SK-N-MC (cell line): ENCODE measurements around the gene MAGI1.

Source experiments
- DNase-seq: peaks from one replicate; pipeline ENCODE4 v3.0.0-alpha.2; 2011; ENCODE audit warnings: low read depth, low spot score
- H3K27ac ChIP-seq: fragments of 200-600 bp; sonication (generic); 2 replicates; pipeline ENCODE4 v1.5.1; 2016; ENCODE audit warnings: mixed run types
- H3K36me3 ChIP-seq: fragments of 200-600 bp; sonication (generic); 2 replicates; pipeline ENCODE4 v1.6.1; 2017; ENCODE audit warnings: antibody characterized with exemption, low read length, mixed read lengths; ENCODE audit not compliant: insufficient read depth
- H3K4me3 ChIP-seq: fragments of 200-600 bp; sonication (generic); 2 replicates; pipeline ENCODE4 v1.5.1; 2016
- H3K9ac ChIP-seq: fragments of 200-600 bp; sonication (generic); 2 replicates; pipeline ENCODE4 v1.8.0; 2017; ENCODE audit warnings: mixed run types, mixed read lengths; ENCODE audit not compliant: insufficient read length
- H3K9me3 ChIP-seq: fragments of 200-600 bp; sonication (generic); 2 replicates; pipeline ENCODE4 v1.6.1; 2017; ENCODE audit warnings: low read depth, mild to moderate bottlenecking, antibody characterized with exemption, low read length, moderate library complexity, mixed read lengths
- EZH2 ChIP-seq: fragments of 200-600 bp; sonication (generic); IDR thresholded peaks from one replicate; pipeline ENCODE4 v1.6.1; 2017; ENCODE audit warnings: antibody characterized with exemption
- FOXP2 ChIP-seq: optimal IDR thresholded peaks from 2 replicates; pipeline ENCODE3; 2011; ENCODE audit warnings: mild to moderate bottlenecking, moderate library complexity; ENCODE audit not compliant: insufficient read depth; ENCODE audit errors: extremely low read length, control extremely low read depth
- POLR2AphosphoS5 ChIP-seq: IDR thresholded peaks from 2 replicates; pipeline ENCODE4 v1.6.1; 2012; ENCODE audit warnings: mild to moderate bottlenecking, low read depth, low read length, borderline replicate concordance

The MAGI1 gene

GRCh38 chr3:65660000-65660598, 378.6 kb downstream of the MAGI1 start:
- Histone ChIP-seq H3K9me3 (no peaks in the 10 kb centered on the region), H3K27ac (no peak overlapping the region), H3K4me3 (no peak overlapping the region), H3K36me3 (no peaks in the 10 kb centered on the region), H3K9ac (no peak overlapping the region)
- no peak for DNase-seq
- TF ChIP-seq POLR2AphosphoS5 (no peak), FOXP2 (no peak), EZH2 (no peak)

GRCh38 chr3:65659396-65659795, 379.3 kb downstream of the MAGI1 start:
- TF ChIP-seq POLR2AphosphoS5 (no peak), EZH2 (no peak), FOXP2 (no peak)
- Histone ChIP-seq H3K27ac (no peak overlapping the region), H3K9me3 (no peaks in the 10 kb centered on the region), H3K36me3 (no peaks in the 10 kb centered on the region), H3K4me3 (no peak overlapping the region), H3K9ac (no peak overlapping the region)
- DNase-seq, result no peak

GRCh38 chr3:65658401-65658800, 380.3 kb downstream of the MAGI1 start:
- H3K4me3 ChIP-seq, result no peak overlapping the region
- no peak overlapping the region for H3K27ac ChIP-seq
- TF ChIP-seq FOXP2 (no peak), EZH2 (no peak), POLR2AphosphoS5 (no peak)
- H3K36me3 ChIP-seq, result no peaks in the 10 kb centered on the region
- no peak for DNase-seq
- H3K9me3 ChIP-seq, result no peaks in the 10 kb centered on the region
- no peak overlapping the region for H3K9ac ChIP-seq

- TF ChIP-seq EZH2, result no peak
- TF ChIP-seq POLR2AphosphoS5, result no peak
- no peak for TF ChIP-seq FOXP2
- H3K36me3 ChIP-seq, result no peaks in the 10 kb centered on the region
- no peaks in the 10 kb centered on the region for H3K9me3 ChIP-seq
- no peak overlapping the region for H3K4me3 ChIP-seq
- no peak overlapping the region for H3K9ac ChIP-seq
- H3K27ac ChIP-seq, result no peak overlapping the region
- DNase-seq, result no peak
Measured at GRCh38 chr3:65655061-65655460, 383.7 kb downstream of the MAGI1 start.

- H3K9ac ChIP-seq, result no peak overlapping the region
- no peaks in the 10 kb centered on the region for H3K36me3 ChIP-seq
- H3K9me3 ChIP-seq, result no peaks in the 10 kb centered on the region
- H3K4me3 ChIP-seq, result no peak overlapping the region
- no peak for DNase-seq
- H3K27ac ChIP-seq, result no peak overlapping the region
- TF ChIP-seq POLR2AphosphoS5 (no peak), FOXP2 (no peak), EZH2 (no peak)
Measured at GRCh38 chr3:65653731-65654130, 385.0 kb downstream of the MAGI1 start.

GRCh38 chr3:65650247-65650646, 388.5 kb downstream of the MAGI1 start:
- Histone ChIP-seq H3K9ac (no peak overlapping the region), H3K4me3 (no peak overlapping the region), H3K36me3 (no peaks in the 10 kb centered on the region), H3K27ac (no peak overlapping the region), H3K9me3 (no peaks in the 10 kb centered on the region)
- no peak for DNase-seq
- TF ChIP-seq EZH2 (no peak), FOXP2 (no peak), POLR2AphosphoS5 (no peak)

- H3K9ac ChIP-seq, result no peak overlapping the region
- no peak for DNase-seq
- TF ChIP-seq EZH2 (no peak), FOXP2 (no peak), POLR2AphosphoS5 (no peak)
- no peaks in the 10 kb centered on the region for H3K9me3 ChIP-seq
- H3K4me3 ChIP-seq, result no peak overlapping the region
- no peaks in the 10 kb centered on the region for H3K36me3 ChIP-seq
- H3K27ac ChIP-seq, result no peak overlapping the region
Measured at GRCh38 chr3:65647369-65647768, 391.3 kb downstream of the MAGI1 start.

- Histone ChIP-seq H3K4me3 (no peak overlapping the region), H3K36me3 (no peaks in the 10 kb centered on the region), H3K9me3 (no peaks in the 10 kb centered on the region), H3K9ac (no peak overlapping the region), H3K27ac (no peak overlapping the region)
- TF ChIP-seq POLR2AphosphoS5, result no peak
- TF ChIP-seq FOXP2, result no peak
- no peak for TF ChIP-seq EZH2
- no peak for DNase-seq
Measured at GRCh38 chr3:65642883-65643282, 395.8 kb downstream of the MAGI1 start.

- H3K9me3 ChIP-seq, result no peaks in the 10 kb centered on the region
- no peak overlapping the region for H3K9ac ChIP-seq
- H3K36me3 ChIP-seq, result no peaks in the 10 kb centered on the region
- no peak overlapping the region for H3K4me3 ChIP-seq
- no peak for DNase-seq
- TF ChIP-seq EZH2 (no peak), FOXP2 (no peak), POLR2AphosphoS5 (no peak)
- H3K27ac ChIP-seq, result no peak overlapping the region
Measured at GRCh38 chr3:65641777-65642176, 396.9 kb downstream of the MAGI1 start.
